Adipocyte (in vitro differentiated cells): ENCODE measurements around the gene EPS8.
"Not testable (repeated sequence)": the region's sequence is repeated elsewhere in the genome, so short reads cannot be mapped to it uniquely, and the experiment has no call there.

Experiments
- DNase-seq: peaks from one replicate; pipeline ENCODE4 v3.0.0-alpha.2; 2015; ENCODE audit warnings: low read depth
- H3K27me3 ChIP-seq: replicated peaks from 2 replicates; pipeline ENCODE4 v1.7.0; 2013; ENCODE audit warnings: mild to moderate bottlenecking, low read length, moderate library complexity; ENCODE audit not compliant: control insufficient read depth, insufficient read depth
- H3K36me3 ChIP-seq: 2 replicates; pipeline ENCODE4 v1.7.0; 2013; ENCODE audit warnings: low read length, mild to moderate bottlenecking, moderate library complexity; ENCODE audit not compliant: control insufficient read depth, insufficient read depth, severe bottlenecking
- H3K4me1 ChIP-seq: 2 replicates; pipeline ENCODE4 v1.7.0; 2013; ENCODE audit warnings: mild to moderate bottlenecking, low read length, moderate library complexity; ENCODE audit not compliant: control insufficient read depth, insufficient read depth
- H3K4me3 ChIP-seq: 2 replicates; pipeline ENCODE4 v1.7.0; 2013; ENCODE audit warnings: mild to moderate bottlenecking, low read length, moderate library complexity
- H3K9ac ChIP-seq: 2 replicates; pipeline ENCODE4 v1.7.0; 2013; ENCODE audit warnings: mild to moderate bottlenecking, low read length, moderate library complexity
- H3K9me3 ChIP-seq: 2 replicates; pipeline ENCODE4 v1.7.0; 2013; ENCODE audit warnings: mild to moderate bottlenecking, low read length, moderate library complexity; ENCODE audit not compliant: control insufficient read depth

The EPS8 gene

DNA sequence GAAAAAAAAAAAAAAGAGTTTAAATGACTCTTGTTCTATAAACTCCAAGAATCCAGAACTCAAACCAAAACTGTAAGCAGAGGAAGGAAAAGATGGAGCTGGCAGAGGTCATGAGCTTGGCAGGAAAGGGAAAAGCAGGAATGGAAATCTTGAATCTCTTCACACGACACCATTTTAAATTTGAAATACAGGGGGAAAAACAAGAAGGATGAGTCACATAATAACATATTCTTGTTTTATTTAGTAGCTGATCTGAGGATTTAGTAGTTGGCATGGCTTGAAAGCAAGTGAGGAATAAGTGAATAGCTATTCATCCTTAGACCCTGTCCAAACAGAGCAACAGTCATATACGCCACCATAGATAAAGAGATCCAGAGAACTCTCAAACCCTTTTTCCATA, 35.0 kb downstream of the EPS8 start:
- Histone ChIP-seq H3K9ac (no peak overlapping the region), H3K4me1 (peaks cover 86% of the 10 kb centered on the region), H3K36me3 (peaks cover 4% of the 10 kb centered on the region), H3K27me3 (no peaks in the 10 kb centered on the region), H3K4me3 (peak overlapping the region; percentile 4), H3K9me3 (no peaks in the 10 kb centered on the region)
- no peak for DNase-seq

GRCh38 chr12:15752785-15753184, 36.4 kb downstream of the EPS8 start:
- peak; percentile 25 for DNase-seq
- Histone ChIP-seq H3K9ac (no peak overlapping the region), H3K4me3 (no peak overlapping the region), H3K9me3 (no peaks in the 10 kb centered on the region), H3K36me3 (peaks cover 4% of the 10 kb centered on the region), H3K27me3 (no peaks in the 10 kb centered on the region), H3K4me1 (peaks cover 79% of the 10 kb centered on the region)

DNA sequence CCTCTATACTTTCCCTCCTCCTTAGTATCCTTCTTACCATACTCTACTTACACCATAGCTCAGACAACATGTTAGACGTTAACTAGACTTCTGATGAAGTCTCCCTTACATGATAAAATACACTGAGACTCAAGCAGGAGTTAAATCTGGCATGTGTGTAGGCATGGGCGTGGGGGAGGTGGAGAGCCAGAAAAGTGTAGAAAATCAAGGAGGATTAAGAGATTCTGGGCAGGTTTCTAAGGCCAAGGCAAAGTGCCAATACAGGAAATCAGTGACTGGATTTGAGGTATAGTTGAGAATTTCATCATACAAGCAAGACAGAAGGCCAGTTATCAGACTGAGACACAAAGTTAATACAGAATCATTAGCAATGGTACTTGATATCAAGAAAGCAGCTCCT, 37.4 kb downstream of the EPS8 start:
- peaks cover 70% of the 10 kb centered on the region for H3K4me1 ChIP-seq
- no peak for DNase-seq
- no peaks in the 10 kb centered on the region for H3K27me3 ChIP-seq
- H3K9ac ChIP-seq = no peak overlapping the region
- peaks cover 4% of the 10 kb centered on the region for H3K36me3 ChIP-seq
- no peak overlapping the region for H3K4me3 ChIP-seq
- no peaks in the 10 kb centered on the region for H3K9me3 ChIP-seq

DNA sequence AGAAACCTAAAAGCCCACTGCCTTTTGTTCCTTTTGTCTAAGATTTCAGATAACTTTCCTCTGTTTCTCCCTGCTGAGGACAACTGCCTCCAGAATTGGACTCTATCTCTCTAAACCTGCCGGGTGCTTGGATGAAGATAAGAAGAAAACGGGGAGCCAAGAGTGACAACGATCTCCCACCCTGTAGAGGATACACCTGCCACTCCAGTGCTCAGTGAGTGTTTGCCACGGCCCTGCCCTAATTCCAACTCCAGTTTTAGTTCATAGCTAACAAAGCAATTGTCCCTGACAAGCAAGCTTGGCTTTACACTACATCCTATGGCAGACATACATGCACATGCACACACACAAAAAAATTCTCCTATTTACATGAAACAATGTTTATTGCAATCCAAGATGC, 39.3 kb downstream of the EPS8 start:
- no peak overlapping the region for H3K9ac ChIP-seq

DNA sequence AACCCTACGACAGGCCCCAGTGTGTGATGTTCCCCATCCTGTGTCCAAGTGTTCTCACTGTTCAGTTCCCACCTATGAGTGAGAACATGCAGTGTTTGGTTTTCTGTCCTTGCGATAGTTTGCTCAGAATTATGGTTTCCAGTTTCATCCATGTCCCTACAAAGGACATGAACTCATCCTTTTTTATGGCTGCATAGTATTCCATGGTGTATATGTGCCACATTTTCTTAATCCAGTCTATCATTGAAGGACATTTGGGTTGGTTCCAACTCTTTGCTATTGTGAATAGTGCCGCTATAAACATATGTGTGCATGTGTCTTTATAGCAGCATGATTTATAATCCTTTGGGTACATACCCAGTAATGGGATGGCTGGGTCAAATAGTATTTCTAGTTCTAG, 47.3 kb downstream of the EPS8 start:
- H3K9me3 ChIP-seq, H3K4me3 ChIP-seq, H3K36me3 ChIP-seq, H3K9ac ChIP-seq, H3K27me3 ChIP-seq, DNase-seq: not testable (repeated sequence)
- peaks cover 11% of the 10 kb centered on the region for H3K4me1 ChIP-seq

More for the DNA sequence above, 39.3 kb downstream of the EPS8 start:
- Histone ChIP-seq H3K27me3 (no peaks in the 10 kb centered on the region), H3K4me1 (peaks cover 59% of the 10 kb centered on the region), H3K4me3 (no peak overlapping the region), H3K36me3 (peaks cover 4% of the 10 kb centered on the region), H3K9me3 (no peaks in the 10 kb centered on the region)
- DNase-seq = no peak

GRCh38 chr12:15741082-15741481, 48.1 kb downstream of the EPS8 start:
- Histone ChIP-seq H3K4me3 (no peak overlapping the region), H3K9me3 (no peaks in the 10 kb centered on the region), H3K9ac (no peak overlapping the region), H3K27me3 (no peaks in the 10 kb centered on the region), H3K36me3 (no peaks in the 10 kb centered on the region), H3K4me1 (peaks cover 11% of the 10 kb centered on the region)
- DNase-seq = no peak

GRCh38 chr12:15740389-15740788, 48.8 kb downstream of the EPS8 start:
- H3K9ac ChIP-seq, H3K4me1 ChIP-seq, DNase-seq: not testable (repeated sequence)

GRCh38 chr12:15738438-15739015, 50.7 kb downstream of the EPS8 start:
- Histone ChIP-seq H3K4me3 (no peak overlapping the region), H3K9ac (no peak overlapping the region), H3K36me3 (peaks cover 3% of the 10 kb centered on the region), H3K9me3 (no peaks in the 10 kb centered on the region), H3K4me1 (peaks cover 6% of the 10 kb centered on the region), H3K27me3 (no peaks in the 10 kb centered on the region)
- no peak for DNase-seq

More at GRCh38 chr12:15740389-15740788, 48.8 kb downstream of the EPS8 start:
- H3K4me3 ChIP-seq, H3K9me3 ChIP-seq, H3K36me3 ChIP-seq, H3K27me3 ChIP-seq: not testable (repeated sequence)

GRCh38 chr12:15735837-15736615, 53.2 kb downstream of the EPS8 start:
- no peak overlapping the region for H3K4me3 ChIP-seq
- DNase-seq = no peak
- peaks cover 3% of the 10 kb centered on the region for H3K36me3 ChIP-seq
- no peak overlapping the region for H3K9ac ChIP-seq
- H3K4me1 ChIP-seq = peaks cover 29% of the 10 kb centered on the region
- H3K27me3 ChIP-seq = no peaks in the 10 kb centered on the region
- H3K9me3 ChIP-seq = no peaks in the 10 kb centered on the region

GRCh38 chr12:15733136-15733535, 56.1 kb downstream of the EPS8 start:
- peaks cover 3% of the 10 kb centered on the region for H3K36me3 ChIP-seq
- H3K9me3 ChIP-seq = no peaks in the 10 kb centered on the region
- no peaks in the 10 kb centered on the region for H3K27me3 ChIP-seq
- H3K4me3 ChIP-seq = peak overlapping the region; percentile 59
- H3K4me1 ChIP-seq = peaks cover 49% of the 10 kb centered on the region
- no peak overlapping the region for H3K9ac ChIP-seq
- DNase-seq = no peak

DNA sequence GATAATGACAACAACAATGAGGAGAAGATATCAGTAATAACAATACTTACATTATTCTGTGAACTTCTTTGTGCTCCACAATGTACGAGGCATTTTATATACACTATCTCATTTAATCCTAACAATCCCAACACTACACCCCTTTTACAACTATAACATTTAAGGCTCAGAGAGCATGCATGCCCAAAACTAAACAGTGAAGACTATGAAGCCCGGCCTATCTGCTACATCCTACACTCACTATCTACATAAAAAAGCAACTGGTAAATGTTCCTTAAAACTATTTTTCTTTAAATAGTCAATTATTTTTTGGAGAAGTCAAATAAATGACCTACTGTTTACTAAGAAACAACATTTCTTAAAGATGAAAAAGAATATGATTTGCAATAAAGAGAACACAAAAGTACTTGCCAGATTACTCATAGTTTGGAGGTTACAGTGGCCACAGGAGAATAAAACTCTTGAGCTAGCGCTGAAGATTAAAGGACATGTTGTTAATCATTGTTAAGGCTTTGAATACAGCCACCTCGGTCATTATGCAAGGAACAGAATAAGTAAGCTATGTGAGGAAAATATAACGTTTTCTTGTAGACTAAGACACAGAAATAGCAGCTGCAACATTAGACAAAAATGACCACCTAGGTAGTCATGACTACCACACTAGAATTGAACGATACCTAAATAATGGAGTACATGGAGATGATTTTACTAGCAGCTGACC, 56.7 kb downstream of the EPS8 start:
- no peaks in the 10 kb centered on the region for H3K9me3 ChIP-seq
- H3K36me3 ChIP-seq = peaks cover 3% of the 10 kb centered on the region
- peak overlapping the region; percentile 59 for H3K4me3 ChIP-seq
- no peak for DNase-seq
- H3K4me1 ChIP-seq = peaks cover 53% of the 10 kb centered on the region
- no peak overlapping the region for H3K9ac ChIP-seq
- H3K27me3 ChIP-seq = no peaks in the 10 kb centered on the region
